HuH-7.5 (cell line): ENCODE data around the gene TMEM87B.
A peak's percentile ranks its signal among the peaks of the same experiment; 100 is the strongest.

Experiments used
- DNase-seq: peaks from one replicate; pipeline ENCODE4 v3.0.0; 2011; ENCODE audit warnings: low spot score

Gene TMEM87B

GRCh38 chr2:112054847-112055729 is at the start of gene TMEM87B:
Gene TMEM87B, plus strand, starts transcription at chr2:112055269. Its CDS starts 323 bp downstream, at chr2:112055592.
- peak; percentile 81 for DNase-seq

GRCh38 chr2:112005406-112006075 is 49.5 kb upstream of the TMEM87B start:
- DNase-seq = no peak

- no peak for DNase-seq
Observed at GRCh38 chr2:112006076-112006410, 49.0 kb upstream of the TMEM87B start.

GRCh38 chr2:112007493-112007892 is 47.6 kb upstream of the TMEM87B start:
- no peak for DNase-seq

GRCh38 chr2:112008910-112009485 is 46.1 kb upstream of the TMEM87B start:
- no peak for DNase-seq

GRCh38 chr2:112010751-112011150 is 44.3 kb upstream of the TMEM87B start:
- DNase-seq = no peak

- DNase-seq = no peak
Observed at GRCh38 chr2:112012556-112012955, 42.5 kb upstream of the TMEM87B start.

GRCh38 chr2:112018846-112019245 is 36.2 kb upstream of the TMEM87B start:
- no peak for DNase-seq

GRCh38 chr2:112019569-112019982 is 35.5 kb upstream of the TMEM87B start:
- DNase-seq = no peak

- no peak for DNase-seq
Observed at GRCh38 chr2:112020561-112020960, 34.5 kb upstream of the TMEM87B start.

GRCh38 chr2:112021290-112021689 is 33.8 kb upstream of the TMEM87B start:
- DNase-seq = no peak

- no peak for DNase-seq
Observed at GRCh38 chr2:112021781-112022231, 33.3 kb upstream of the TMEM87B start.

GRCh38 chr2:112023707-112024106 is 31.4 kb upstream of the TMEM87B start:
- no peak for DNase-seq

GRCh38 chr2:112024231-112024630 is 30.8 kb upstream of the TMEM87B start:
- no peak for DNase-seq

- DNase-seq = no peak
Observed at GRCh38 chr2:112024896-112025491, 30.1 kb upstream of the TMEM87B start.

- no peak for DNase-seq
Observed at GRCh38 chr2:112026509-112026908, 28.6 kb upstream of the TMEM87B start.

GRCh38 chr2:112027767-112028166 is 27.3 kb upstream of the TMEM87B start:
- DNase-seq = no peak

GRCh38 chr2:112029164-112029563 is 25.9 kb upstream of the TMEM87B start:
- no peak for DNase-seq

GRCh38 chr2:112031473-112032223 is 23.4 kb upstream of the TMEM87B start:
- DNase-seq = no peak

- no peak for DNase-seq
Observed at GRCh38 chr2:112032224-112032586, 22.9 kb upstream of the TMEM87B start.

GRCh38 chr2:112032689-112033465 is 22.2 kb upstream of the TMEM87B start:
- no peak for DNase-seq
